Sigmoid colon (tissue), 7 donors: Measurements from ENCODE around the gene IPPK. TPM values are rescaled to one million over a fixed set of nuclear protein-coding genes. Genes with fewer than 3 reads are reported as not detected.

Source experiments
- DNase-seq: peaks from one replicate; pipeline ENCODE4 v3.0.0-alpha.2; 2019
- H3K27ac ChIP-seq, 4 donors: fragments of 200-600 bp; sonication (generic); one replicate each; pipeline ENCODE4 v1.5.1; 2016 to 2019; ENCODE audit warnings: mild to moderate bottlenecking in 1 of 4
- H3K27me3 ChIP-seq, 3 donors: fragments of 200-600 bp; sonication (generic); one replicate each; pipeline ENCODE4 v1.5.1; 2019; ENCODE audit warnings: mild to moderate bottlenecking in 1 of 3
- H3K36me3 ChIP-seq, 4 donors: fragments of 200-600 bp; sonication (generic); one replicate each; pipeline ENCODE4 v1.5.1; 2016 to 2019
- H3K4me1 ChIP-seq, 4 donors: fragments of 200-600 bp; sonication (generic); one replicate each; pipeline ENCODE4 v1.5.1; 2017 to 2019
- H3K4me3 ChIP-seq, 4 donors: fragments of 200-600 bp; sonication (generic); one replicate each; pipeline ENCODE4 v1.5.1; 2017 to 2019; ENCODE audit warnings: mild to moderate bottlenecking in 2 of 4, moderate library complexity in 1 of 4
- H3K9me3 ChIP-seq, 4 donors: fragments of 200-600 bp in 3 of 4; sonication (generic) in 3 of 4; one replicate each; pipeline versions ENCODE4 v1.5.1 to v1.6.1; 2013 to 2019
- CTCF ChIP-seq, 4 experiments: fragments of 450-650 bp in 3 of 4; fragments of 200-600 bp in 1 of 4; IDR thresholded peaks; one replicate each; pipeline ENCODE4 v1.5.1; 2016 to 2019; ENCODE audit warnings: antibody characterized with exemption in 4 of 4, mild to moderate bottlenecking in 3 of 4, moderate library complexity in 2 of 4
- EP300 ChIP-seq, 4 donors: sonication (generic); formaldehyde crosslinking; IDR thresholded peaks; one replicate each; pipeline ENCODE4 v1.6.1; 2017; ENCODE audit warnings: antibody characterized with exemption in 4 of 4
- POLR2A ChIP-seq, 2 donors: fragments of 450-650 bp; IDR thresholded peaks; one replicate each; pipeline ENCODE4 v1.6.1; 2016; ENCODE audit warnings: antibody characterized with exemption in 2 of 2, mild to moderate bottlenecking in 2 of 2, moderate library complexity in 2 of 2
- POLR2AphosphoS5 ChIP-seq, 4 donors: sonication (generic); formaldehyde crosslinking; IDR thresholded peaks; one replicate each; pipeline ENCODE4 v1.6.1; 2017; ENCODE audit warnings: antibody characterized with exemption in 4 of 4
- WGBS, 2 donors: extraction: QIAGEN DNeasy Blood & Tissue Kit; methylation state at CpG; one replicate each; pipeline ENCODE4 v1.1.7; 2013; 5-methylcytosine and 5-hydroxymethylcytosine counted together
- intact Hi-C: fragments of 100-400 bp; cut with DNase I; formaldehyde crosslinking; loops from one replicate; pipeline ENCODE4 v1.15.1; 2023
- polyA plus RNA-seq, 3 donors: library from polyadenylated mRNA; stranded (reverse); fragments of 200-250 nt; gene quantifications; one replicate each; pipeline ENCODE4 v1.2.3, GENCODE V29; 2013
- total RNA-seq, 4 donors: library from RNA; depleted of rRNA; stranded (reverse); fragments of >200 nt; gene quantifications; one replicate each; pipeline ENCODE4 v1.1.0, GENCODE V29; 2016
- donor health status: healthy with polysubstance abuse.
- donor health status: Bipolar disorder and iron deficiency.
- donor health status: healthy.

Gene IPPK
- total and polyA plus RNA-seq, 7 donors = 3.6 to 12.5 (median 6.4) TPM

- H3K36me3 ChIP-seq = peaks cover 68 to 99% (median 83%) of the 10 kb centered on the region in 4 donors
- H3K4me3 ChIP-seq = no peak overlapping the region
- no peaks in the 10 kb centered on the region for H3K4me1 ChIP-seq
- intact Hi-C loops = loop anchor here (10.0 kb wide), 1 partner anchor 47 kb away; the partner anchor contains the start of gene BICD2
- no peak for DNase-seq
- H3K27ac ChIP-seq = no peak overlapping the region
- no peaks in the 10 kb centered on the region for H3K9me3 ChIP-seq
- no peaks in the 10 kb centered on the region for H3K27me3 ChIP-seq
- WGBS, 2 donors = 94 to 96% methylated on average over 21 of the region's 21 CpGs
- TF ChIP-seq POLR2AphosphoS5 (IDR thresholded peaks at IDR 0.05) = no peak
- TF ChIP-seq POLR2A (IDR thresholded peaks at IDR 0.05) = no peak
- no peak for TF ChIP-seq EP300 (IDR thresholded peaks at IDR 0.05)
- no peak for TF ChIP-seq CTCF (IDR thresholded peaks at IDR 0.05)
Observed at GRCh38 chr9:92717201-92718085, 47.5 kb upstream of the IPPK start.

GRCh38 chr9:92716557-92716956, 46.6 kb upstream of the IPPK start:
- peaks cover 67 to 99% (median 75%) of the 10 kb centered on the region in 4 donors for H3K36me3 ChIP-seq
- no peaks in the 10 kb centered on the region for H3K4me1 ChIP-seq
- 21 to 38% methylated on average over 4 of the region's 4 CpGs for WGBS, 2 donors

GRCh38 chr9:92715488-92716231, 45.7 kb upstream of the IPPK start:
- no peaks in the 10 kb centered on the region for H3K27me3 ChIP-seq
- WGBS, 2 donors = 43 to 84% methylated on average over 17 of the region's 17 CpGs
- H3K4me1 ChIP-seq = no peaks in the 10 kb centered on the region
- H3K36me3 ChIP-seq = peaks cover 58 to 99% (median 75%) of the 10 kb centered on the region in 4 donors
- no peak for DNase-seq
- H3K9me3 ChIP-seq = no peaks in the 10 kb centered on the region
- no peak for TF ChIP-seq POLR2A (IDR thresholded peaks at IDR 0.05)
- TF ChIP-seq CTCF (IDR thresholded peaks at IDR 0.05) = no peak
- TF ChIP-seq EP300 (IDR thresholded peaks at IDR 0.05) = no peak
- no peak for TF ChIP-seq POLR2AphosphoS5 (IDR thresholded peaks at IDR 0.05)
- peak overlapping the region in 1 of 4 donors; percentile 3 for H3K27ac ChIP-seq
- intact Hi-C loops = loop anchor here (1.0 to 10.0 kb wide), 2 partner anchors 49 to 75 kb away; partner anchors contain the start of gene BICD2
- H3K4me3 ChIP-seq = no peak overlapping the region

More at GRCh38 chr9:92716557-92716956, 46.6 kb upstream of the IPPK start:
- H3K27me3 ChIP-seq = no peaks in the 10 kb centered on the region
- intact Hi-C loops = loop anchor here (1.0 to 10.0 kb wide), 2 partner anchors 48 to 74 kb away; partner anchors contain the start of gene BICD2
- TF ChIP-seq CTCF (IDR thresholded peaks at IDR 0.05) (peak; percentile 89 to 92 (median 92)), POLR2AphosphoS5 (IDR thresholded peaks at IDR 0.05) (no peak)
- no peak overlapping the region for H3K4me3 ChIP-seq
- H3K9me3 ChIP-seq = no peaks in the 10 kb centered on the region
- no peak for DNase-seq
- H3K27ac ChIP-seq = peak overlapping the region in 1 of 4 donors; percentile 3

- H3K9me3 ChIP-seq = no peaks in the 10 kb centered on the region
- no peak overlapping the region for H3K27ac ChIP-seq
- H3K27me3 ChIP-seq = no peaks in the 10 kb centered on the region
- intact Hi-C loops = loop anchor here (10.0 kb wide), 1 partner anchor 50 kb away; the partner anchor contains the start of gene BICD2
- 95 to 96% methylated on average over 34 of the region's 34 CpGs for WGBS, 2 donors
- TF ChIP-seq EP300 (IDR thresholded peaks at IDR 0.05) (no peak), CTCF (IDR thresholded peaks at IDR 0.05) (no peak), POLR2A (IDR thresholded peaks at IDR 0.05) (no peak), POLR2AphosphoS5 (IDR thresholded peaks at IDR 0.05) (no peak)
- no peak for DNase-seq
- H3K4me1 ChIP-seq = no peaks in the 10 kb centered on the region
- H3K36me3 ChIP-seq = peaks cover 52 to 99% (median 74%) of the 10 kb centered on the region in 4 donors
- H3K4me3 ChIP-seq = no peak overlapping the region
Observed at GRCh38 chr9:92714787-92715487, 45.0 kb upstream of the IPPK start.
